Mucosa of gallbladder (tissue), 1 donor: Measurements from ENCODE around the gene SMIM36. TPM values are rescaled to one million over a fixed set of nuclear protein-coding genes. Genes with fewer than 3 reads are reported as not detected.
A peak's percentile ranks its signal among the peaks of the same experiment; 100 is the strongest.
"Not testable (repeated sequence)": the region's sequence is repeated elsewhere in the genome, so short reads cannot be mapped to it uniquely, and the experiment has no call there.

Experiments used
- DNase-seq: peaks from one replicate; pipeline ENCODE4 v3.0.0-alpha.2; 2020; ENCODE audit warnings: low spot score
- total RNA-seq: library from RNA; stranded (reverse); gene quantifications from one replicate; pipeline ENCODE4 v1.2.1, GENCODE V29; 2021
- donor health status: DM: no; HTN: no; CAD: no.

SMIM36 gene
- total RNA-seq: not detected

GRCh38 chr17:55510986-55511721 lies at the start of gene SMIM36:
Gene SMIM36 (minus strand): TSS chr17:55511452.
- no peak for DNase-seq

- no peak for DNase-seq
Measured at GRCh38 chr17:55555772-55556171, 44.5 kb upstream of the SMIM36 start.

DNA sequence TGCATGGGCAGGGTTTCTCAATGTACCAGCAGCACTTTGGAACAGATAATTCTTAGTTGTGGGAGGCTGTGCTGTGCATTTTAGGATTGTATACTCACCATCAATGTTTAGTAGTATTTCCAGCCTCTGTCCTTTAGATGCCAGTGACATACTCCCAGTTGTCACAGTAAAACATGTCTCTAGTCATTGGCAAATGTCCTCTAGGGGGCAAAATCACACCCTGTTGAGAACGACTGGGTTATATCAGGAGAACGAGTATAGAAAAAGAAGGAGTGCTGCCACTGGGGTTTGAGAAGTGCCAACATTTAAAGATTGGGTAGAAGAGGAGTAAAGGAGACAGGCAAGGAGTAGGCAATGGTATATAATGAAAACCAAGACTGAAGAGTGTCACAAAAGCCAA lies 37.9 kb upstream of the SMIM36 start:
- no peak for DNase-seq

DNA sequence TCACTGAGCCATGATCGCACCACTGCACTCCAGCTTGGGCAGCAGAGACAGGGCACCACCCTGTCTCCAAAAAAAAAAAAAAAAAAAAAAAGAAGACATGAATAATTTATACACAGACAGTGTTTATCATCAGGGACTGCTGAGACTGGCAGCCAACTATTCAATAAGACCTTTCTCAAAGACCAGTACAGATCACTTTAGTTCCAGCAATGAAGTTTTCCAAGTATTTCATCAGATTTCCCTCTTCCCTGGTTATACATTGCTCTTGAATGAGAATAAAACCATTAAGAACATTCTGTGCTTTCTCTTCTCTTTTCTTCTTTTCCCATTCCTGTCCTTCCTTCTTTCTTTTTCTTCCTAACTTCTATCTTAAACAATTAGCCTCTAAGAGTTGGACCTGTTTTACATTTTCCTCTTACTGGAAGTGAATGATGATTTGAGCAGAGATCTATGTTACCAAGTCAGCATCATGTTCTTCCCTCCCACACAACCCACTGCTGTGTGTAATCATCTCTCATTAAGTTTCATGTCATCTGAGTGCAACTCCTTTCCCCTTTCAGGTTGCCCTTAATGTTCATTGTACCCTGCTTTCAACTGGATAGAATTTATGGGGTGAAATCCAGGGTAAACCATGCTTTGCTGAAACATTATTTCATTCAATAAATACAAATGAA lies 35.9 kb upstream of the SMIM36 start:
- DNase-seq: no peak

DNA sequence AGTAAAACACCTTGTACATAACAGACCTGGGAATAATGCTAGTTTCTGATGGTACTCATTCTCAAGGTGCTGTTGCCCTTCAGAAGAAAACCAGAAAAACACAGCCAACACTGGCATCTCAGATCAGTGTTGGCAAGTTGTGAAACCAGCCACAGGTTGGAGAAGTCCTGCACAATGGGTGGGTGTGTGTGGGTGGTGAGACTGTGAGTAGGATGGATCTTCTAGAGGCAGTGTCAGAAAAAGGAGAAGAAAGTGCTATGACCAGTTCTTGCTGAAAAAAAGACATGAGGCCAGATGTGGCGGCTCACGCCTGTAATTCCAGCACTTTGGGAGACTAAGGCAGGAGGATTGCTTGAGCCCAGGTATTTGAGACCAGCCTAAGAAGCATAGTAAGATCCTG lies 35.2 kb upstream of the SMIM36 start:
- DNase-seq: no peak

- no peak for DNase-seq
Measured at GRCh38 chr17:55545806-55546205, 34.6 kb upstream of the SMIM36 start.

DNA sequence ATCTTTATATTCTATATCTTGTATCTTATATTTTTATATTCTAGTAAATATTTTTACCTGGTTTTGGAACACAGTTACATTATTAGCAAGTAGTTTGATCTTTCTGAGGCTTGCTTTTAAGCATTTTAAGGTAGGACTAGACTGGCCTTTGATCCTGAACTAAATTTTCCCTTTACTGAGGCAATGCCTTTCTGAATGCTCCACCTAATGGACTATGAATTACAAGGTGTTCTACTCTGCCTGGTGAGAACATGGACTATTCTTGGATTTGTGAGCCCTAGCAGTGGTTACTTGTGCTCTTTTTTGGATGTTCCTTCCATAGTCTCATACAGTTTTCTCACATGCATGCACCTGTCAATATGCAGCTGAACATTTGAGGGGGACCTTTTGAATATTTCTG lies 32.5 kb upstream of the SMIM36 start:
- DNase-seq: no peak

DNA sequence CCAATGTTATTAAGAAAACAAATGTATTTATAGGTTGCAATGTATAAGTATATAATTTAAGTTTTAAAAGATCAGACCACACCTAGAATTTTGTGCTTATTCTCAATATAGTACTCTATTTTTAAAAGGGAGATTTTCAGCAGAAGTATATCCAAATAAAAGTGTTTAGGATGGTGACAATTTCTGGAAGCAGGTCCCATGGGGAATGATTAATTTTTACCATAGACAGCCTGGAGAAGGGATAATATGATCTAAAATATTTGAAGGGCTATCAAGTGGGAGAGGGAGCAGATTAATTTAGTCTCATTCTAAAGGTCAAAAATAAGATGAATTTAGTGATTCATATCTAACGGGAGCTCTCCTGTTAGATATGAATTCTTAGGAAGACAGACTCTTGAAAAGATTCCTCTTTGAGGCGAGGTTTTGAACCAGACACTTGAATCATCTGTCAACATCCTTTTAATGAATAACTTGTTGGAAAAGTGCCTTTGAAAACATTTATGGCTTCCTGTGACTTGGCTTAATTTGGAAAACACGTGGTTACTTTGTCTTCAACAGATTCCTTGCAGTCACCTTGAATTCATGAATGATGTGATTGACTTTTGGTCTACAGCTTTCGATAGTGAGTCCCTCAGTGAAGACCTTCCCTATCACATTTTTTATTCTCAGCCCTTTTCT lies 29.3 kb upstream of the SMIM36 start:
- no peak for DNase-seq

GRCh38 chr17:55536205-55536604 lies 25.0 kb upstream of the SMIM36 start:
- no peak for DNase-seq

DNA sequence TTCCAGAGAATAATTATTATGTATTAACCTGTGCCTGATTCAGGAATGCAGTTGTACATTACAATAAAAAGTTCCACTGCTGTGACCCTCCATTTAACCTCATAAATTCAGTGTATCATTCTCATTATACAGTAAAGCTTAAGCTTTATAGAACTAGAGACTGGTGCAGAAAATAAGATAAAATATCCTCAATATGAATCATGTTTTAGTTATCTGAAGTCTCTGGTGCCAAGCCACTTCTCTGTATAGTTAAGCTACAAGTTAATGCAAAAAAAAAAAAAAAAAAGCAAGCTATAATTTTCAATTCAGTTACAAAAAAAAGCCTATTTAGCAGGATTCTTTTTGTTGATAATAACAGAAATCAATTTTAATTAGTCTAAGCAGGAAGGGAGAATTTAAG lies 22.4 kb upstream of the SMIM36 start:
- no peak for DNase-seq

DNA sequence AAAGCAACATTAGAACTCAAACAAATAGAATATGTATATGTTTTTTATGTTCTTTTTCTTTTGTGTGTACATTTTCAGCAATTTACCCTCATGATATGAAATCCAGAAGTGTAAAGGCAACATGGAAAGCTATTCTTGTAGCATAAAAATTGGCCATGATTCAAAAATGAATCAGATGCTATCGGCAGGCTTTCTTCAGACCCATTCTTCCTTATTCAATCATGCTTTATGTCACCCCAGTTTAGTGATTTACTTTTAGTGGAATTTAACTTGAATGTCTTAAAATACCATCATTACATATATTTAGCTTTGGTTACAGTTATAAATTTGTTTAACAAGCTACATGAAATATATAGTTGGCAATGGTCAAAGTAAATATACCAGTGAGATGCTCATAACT lies 21.4 kb upstream of the SMIM36 start:
- no peak for DNase-seq

DNA sequence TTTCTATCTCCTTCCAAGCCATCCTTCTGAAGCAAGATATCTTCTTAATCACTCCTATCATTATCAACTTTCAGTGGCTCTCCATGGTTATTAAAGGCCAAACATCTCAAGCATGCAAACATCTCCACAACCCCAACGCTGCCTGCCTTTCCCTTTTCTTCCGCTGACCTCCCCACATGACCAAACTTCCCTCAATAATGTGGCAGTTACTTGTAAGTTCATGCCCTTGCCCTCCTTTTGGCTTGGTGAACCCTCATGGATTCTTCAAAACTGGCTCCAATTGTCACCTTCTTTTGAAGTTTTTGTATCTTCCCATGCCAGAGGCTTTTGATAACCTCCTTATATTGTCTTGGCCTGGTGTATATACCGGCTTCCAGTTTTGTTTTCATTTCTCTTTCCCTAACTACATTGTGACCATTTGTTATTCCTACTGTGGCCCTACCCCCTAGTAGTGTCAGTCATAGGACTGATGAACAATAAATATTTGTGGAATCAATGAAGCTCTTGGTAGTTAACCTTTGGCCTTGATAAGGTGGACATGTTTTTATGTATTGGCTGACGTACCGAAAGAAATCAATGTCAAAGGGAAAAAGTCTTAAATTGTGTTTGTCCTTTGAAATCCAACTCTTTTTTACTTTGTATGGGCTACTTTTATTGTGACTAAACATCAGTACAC lies 19.9 kb upstream of the SMIM36 start:
- DNase-seq: no peak

GRCh38 chr17:55530064-55530463 lies 18.8 kb upstream of the SMIM36 start:
- no peak for DNase-seq

DNA sequence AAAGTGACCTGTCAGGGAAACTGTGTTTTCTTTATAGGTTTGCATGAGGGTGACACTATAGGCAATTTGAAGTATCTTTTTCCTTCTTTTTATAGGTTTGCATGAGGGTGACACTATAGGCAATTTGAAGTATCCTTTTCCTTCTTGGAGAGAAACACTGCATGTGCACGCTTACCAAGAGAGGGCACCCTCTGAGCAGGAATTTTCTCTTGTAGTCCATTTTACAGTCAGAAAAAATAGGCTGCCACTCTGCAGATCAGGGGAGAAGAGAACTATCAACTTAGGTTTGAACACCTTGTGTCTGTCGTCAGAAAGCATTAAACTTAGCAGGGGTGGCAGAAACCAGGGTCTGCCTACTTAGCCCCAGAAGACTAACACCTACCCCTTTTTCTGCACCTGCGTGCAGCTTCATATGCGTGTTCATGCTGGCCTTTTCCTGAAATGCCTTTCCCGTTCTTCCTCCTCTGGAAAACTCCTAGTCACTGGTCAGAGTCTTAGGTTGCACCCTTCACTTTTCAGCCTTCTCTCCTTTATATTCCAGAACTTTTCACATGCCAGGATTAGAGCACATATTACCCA lies 16.4 kb upstream of the SMIM36 start:
- peak; percentile 28 for DNase-seq

DNA sequence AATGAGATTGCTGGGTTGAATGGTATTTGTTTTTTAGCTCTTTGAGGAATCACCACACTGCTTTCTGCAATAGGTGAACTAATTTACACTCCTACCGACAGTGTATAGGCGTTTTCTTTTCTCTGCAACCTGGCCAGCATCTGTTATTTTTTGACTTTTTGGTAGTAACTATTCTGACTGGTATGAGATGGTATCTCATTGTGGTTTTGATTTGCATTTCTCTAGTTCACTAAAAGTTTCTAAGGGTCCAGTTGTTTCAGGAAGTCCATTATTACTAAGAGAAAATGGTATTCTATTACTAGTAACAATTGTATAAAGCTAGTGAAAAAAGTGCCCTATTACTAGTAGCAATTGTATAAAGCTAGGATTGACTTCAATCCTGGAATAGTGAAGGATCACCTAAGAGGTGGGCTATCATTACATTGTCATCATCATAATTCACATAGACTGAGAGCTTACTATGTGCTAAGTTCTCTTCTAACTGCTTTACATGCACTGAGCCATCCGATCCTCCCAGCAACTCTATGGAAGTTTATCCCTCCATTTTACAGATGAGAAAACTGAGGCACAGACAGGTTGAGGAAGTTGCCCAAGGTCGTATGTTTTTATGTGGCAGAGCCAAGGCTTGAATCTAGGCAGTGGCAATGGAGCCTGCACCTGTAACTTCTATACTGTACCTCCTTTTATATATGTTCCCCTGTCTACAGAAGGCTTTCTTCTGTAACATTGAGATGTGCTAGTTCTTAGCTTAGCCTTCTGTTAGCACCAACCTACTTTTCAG lies 13.4 kb upstream of the SMIM36 start:
- DNase-seq: no peak

DNA sequence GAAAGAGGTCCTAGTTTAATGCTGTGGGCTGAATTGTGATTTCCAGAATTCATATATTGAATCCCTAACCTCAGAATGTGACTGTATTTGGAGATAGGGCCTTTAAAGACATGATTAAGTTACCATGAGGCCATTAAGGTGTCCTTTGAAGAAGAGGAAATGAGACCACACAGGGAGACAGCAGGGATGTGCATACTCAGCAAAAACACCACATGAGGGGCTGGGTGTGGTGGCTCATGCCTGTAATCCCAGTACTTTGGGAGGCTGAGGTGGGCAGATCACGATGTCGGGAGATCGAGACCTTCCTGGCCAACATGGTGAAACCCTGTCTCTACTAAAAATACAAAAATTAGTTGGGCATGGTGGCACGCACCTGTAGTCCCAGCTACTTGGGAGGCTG lies 11.8 kb upstream of the SMIM36 start:
- not testable (repeated sequence) for DNase-seq

GRCh38 chr17:55521186-55521585 lies 9.9 kb upstream of the SMIM36 start:
- DNase-seq: no peak

- DNase-seq: no peak
Measured at GRCh38 chr17:55520402-55520801, 9.2 kb upstream of the SMIM36 start.

DNA sequence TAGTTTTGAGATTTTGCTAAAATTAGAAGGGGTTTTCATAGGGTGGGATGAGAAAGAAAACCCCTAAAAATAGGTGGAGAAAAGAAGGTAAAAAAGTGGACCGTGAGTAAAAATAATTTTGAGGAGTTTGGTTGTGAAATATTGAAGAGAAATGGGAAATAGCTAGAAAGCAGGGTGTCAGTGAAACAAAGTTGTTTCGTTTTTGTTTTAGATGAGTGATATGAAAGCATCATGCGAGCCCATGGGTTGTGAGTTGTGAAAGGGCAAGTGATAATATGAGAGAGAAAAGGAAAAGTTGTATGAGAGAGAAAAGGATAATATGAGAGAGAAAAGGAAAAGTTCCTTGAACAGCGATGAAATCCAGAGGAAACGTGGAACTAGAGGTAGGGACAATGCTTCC lies 7.3 kb upstream of the SMIM36 start:
- DNase-seq: no peak

- peak; percentile 82 for DNase-seq
Measured at GRCh38 chr17:55513885-55514590, 2.8 kb upstream of the SMIM36 start.

DNA sequence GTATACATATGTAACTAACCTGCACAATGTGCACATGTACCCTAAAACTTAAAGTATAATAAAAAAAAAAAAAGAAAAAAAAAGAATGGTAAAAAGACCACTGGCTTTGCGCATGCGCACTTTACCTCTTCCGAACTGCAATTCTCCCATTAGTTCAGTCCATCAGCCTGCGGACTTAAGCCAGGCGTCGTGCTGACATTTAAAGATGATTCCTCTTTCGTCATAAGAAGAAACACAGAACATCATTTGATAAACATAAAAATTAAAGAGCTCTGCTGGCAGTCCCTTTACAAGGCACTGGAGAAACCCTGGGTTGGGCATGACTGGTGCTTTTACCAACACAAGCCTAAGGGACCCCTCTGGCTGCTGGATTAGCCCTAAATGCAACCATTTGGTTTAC lies 3.6 kb downstream of the SMIM36 start:
- DNase-seq: not testable (repeated sequence)
